IMR-90 (cell line): ENCODE measurements around the gene RAB15.

ENCODE experiments used
- CEBPB ChIP-seq: IDR thresholded peaks from 2 replicates; pipeline ENCODE4 v1.6.1; 2012; ENCODE audit warnings: low read depth, low read length, improper control_type of control experiment
- POLR2A ChIP-seq: IDR thresholded peaks from 2 replicates; pipeline ENCODE4 v1.6.1; 2012; ENCODE audit warnings: mild to moderate bottlenecking, low read depth, low read length
- RAD21 ChIP-seq: IDR thresholded peaks from 2 replicates; pipeline ENCODE4 v1.6.1; 2012; ENCODE audit warnings: low read length, improper control_type of control experiment
- TF ChIP-seq, protein P1 (sequence below): conservative IDR thresholded peaks from 2 replicates; pipeline ENCODE4 v1.5.1; 2012; ENCODE audit warnings: mild to moderate bottlenecking, low read depth, low read length, improper control_type of control experiment
- TF ChIP-seq, protein P2 (sequence below): fragments of 150-350 bp; IDR thresholded peaks from 2 replicates; pipeline ENCODE4 v1.6.1; 2017; ENCODE audit warnings: mild to moderate bottlenecking, antibody characterized with exemption, low read length, low read depth

DNA sequence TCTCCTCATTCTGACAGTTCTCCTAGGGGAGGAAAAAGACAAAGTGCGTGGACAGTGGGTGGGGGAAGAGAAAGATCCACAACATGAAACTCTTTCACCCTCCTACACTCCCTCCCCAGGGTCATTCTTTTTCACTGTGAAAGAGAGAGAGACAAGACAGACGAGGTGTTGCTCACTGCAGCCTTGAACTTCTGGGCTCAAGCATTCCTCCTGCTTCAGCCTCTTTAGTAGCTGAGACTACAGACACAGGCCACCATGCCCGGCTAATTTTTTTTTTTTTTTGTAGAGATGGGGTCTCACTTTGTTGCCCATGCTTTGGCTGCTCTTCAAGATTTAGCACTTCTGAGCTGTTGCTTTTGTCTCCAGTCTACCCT is 32.3 kb downstream of the RAB15 start:
- TF ChIP-seq, protein P1, sequence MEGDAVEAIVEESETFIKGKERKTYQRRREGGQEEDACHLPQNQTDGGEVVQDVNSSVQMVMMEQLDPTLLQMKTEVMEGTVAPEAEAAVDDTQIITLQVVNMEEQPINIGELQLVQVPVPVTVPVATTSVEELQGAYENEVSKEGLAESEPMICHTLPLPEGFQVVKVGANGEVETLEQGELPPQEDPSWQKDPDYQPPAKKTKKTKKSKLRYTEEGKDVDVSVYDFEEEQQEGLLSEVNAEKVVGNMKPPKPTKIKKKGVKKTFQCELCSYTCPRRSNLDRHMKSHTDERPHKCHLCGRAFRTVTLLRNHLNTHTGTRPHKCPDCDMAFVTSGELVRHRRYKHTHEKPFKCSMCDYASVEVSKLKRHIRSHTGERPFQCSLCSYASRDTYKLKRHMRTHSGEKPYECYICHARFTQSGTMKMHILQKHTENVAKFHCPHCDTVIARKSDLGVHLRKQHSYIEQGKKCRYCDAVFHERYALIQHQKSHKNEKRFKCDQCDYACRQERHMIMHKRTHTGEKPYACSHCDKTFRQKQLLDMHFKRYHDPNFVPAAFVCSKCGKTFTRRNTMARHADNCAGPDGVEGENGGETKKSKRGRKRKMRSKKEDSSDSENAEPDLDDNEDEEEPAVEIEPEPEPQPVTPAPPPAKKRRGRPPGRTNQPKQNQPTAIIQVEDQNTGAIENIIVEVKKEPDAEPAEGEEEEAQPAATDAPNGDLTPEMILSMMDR: no peak
- TF ChIP-seq RAD21 (no peak), CEBPB (no peak), POLR2A (no peak)
- TF ChIP-seq, protein P2, sequence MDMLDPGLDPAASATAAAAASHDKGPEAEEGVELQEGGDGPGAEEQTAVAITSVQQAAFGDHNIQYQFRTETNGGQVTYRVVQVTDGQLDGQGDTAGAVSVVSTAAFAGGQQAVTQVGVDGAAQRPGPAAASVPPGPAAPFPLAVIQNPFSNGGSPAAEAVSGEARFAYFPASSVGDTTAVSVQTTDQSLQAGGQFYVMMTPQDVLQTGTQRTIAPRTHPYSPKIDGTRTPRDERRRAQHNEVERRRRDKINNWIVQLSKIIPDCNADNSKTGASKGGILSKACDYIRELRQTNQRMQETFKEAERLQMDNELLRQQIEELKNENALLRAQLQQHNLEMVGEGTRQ: no peak
